Calu3 (cell line): ENCODE measurements around the gene CHD2. TPM values are rescaled to one million over a fixed set of nuclear protein-coding genes. Genes with fewer than 3 reads are reported as not detected.

Experiments used
- BruUV-seq: library from RNA; stranded (reverse); fragments of 400-500 nt; replicated peaks from 2 replicates; lab custom pipeline; 2021; lab: Mats Ljungman, UMichigan
- CTCF ChIA-PET: fragments of 300-600 bp; sonication (Branson Sonifier 250); formaldehyde crosslinking; loops from one replicate; lab custom pipeline; 2022; ENCODE audit warnings: antibody characterized with exemption; lab: Charles Lee
- DNase-seq: peaks from one replicate; pipeline ENCODE4 v3.0.0; 2022
- H3K27ac Mint-ChIP-seq: one replicate; pipeline ENCODE4 v1.8.0; 2022; ENCODE audit warnings: mixed read lengths; ENCODE audit not compliant: unreplicated experiment
- H3K27me3 Mint-ChIP-seq: one replicate; pipeline ENCODE4 v1.8.0; 2022; ENCODE audit warnings: mixed read lengths; ENCODE audit not compliant: unreplicated experiment
- H3K36me3 Mint-ChIP-seq: one replicate; pipeline ENCODE4 v1.8.0; 2022; ENCODE audit warnings: mild to moderate bottlenecking, moderate library complexity, mixed read lengths; ENCODE audit not compliant: insufficient read depth, unreplicated experiment
- H3K4me1 Mint-ChIP-seq: one replicate; pipeline ENCODE4 v1.8.0; 2022; ENCODE audit warnings: mild to moderate bottlenecking, low read depth, mixed read lengths; ENCODE audit not compliant: unreplicated experiment
- H3K4me3 Mint-ChIP-seq: one replicate; pipeline ENCODE4 v1.8.0; 2022; ENCODE audit warnings: mild to moderate bottlenecking, low read depth, moderate library complexity, mixed read lengths; ENCODE audit not compliant: unreplicated experiment
- H3K9me3 Mint-ChIP-seq: one replicate; pipeline ENCODE4 v1.8.0; 2022; ENCODE audit warnings: low read depth, mixed read lengths; ENCODE audit not compliant: unreplicated experiment
- intact Hi-C: fragments of 100-400 bp; cut with micrococcal nuclease; formaldehyde crosslinking; loops from one replicate; pipeline ENCODE4 v1.10.0; 2022; ENCODE audit not compliant: unreplicated experiment
- total RNA-seq: library from RNA; stranded (reverse); gene quantifications from 2 replicates; pipeline ENCODE4 v1.2.3, GENCODE V29; 2022
- TF ChIP-seq, protein P1 (sequence below): fragments of 200-600 bp; IDR thresholded peaks from one replicate; pipeline ENCODE4 v1.8.0; 2022; ENCODE audit warnings: antibody characterized with exemption; ENCODE audit not compliant: unreplicated experiment

CHD2 gene
- total RNA-seq, 1 experiment from 2014 or later, result 140 TPM

DNA sequence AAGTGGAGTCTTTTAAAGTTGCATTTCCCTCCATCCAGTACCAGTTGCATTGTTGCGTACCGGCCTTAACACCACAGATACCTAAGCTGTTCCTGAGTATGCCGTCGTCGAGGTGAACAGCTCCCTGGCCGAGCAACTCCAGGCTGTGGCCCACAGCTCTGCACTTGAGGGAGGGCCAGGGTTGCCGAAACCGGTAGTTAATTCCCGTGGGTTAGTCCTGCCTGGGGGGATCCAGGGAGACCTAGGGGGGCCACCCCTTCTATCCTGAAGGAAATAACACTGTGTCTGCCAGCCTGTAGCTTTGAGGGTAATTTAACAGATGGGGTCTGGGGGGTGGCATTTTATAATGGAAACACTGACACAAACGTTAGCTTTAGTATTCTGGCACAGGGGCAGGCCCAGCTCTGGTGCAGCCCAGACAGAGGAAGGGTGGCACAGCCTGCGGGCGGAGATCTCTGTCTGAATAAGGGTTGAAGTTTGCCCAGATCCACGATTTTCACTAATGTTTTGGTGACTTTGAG, 128.0 kb downstream of the CHD2 start:
- TF ChIP-seq, protein P1, sequence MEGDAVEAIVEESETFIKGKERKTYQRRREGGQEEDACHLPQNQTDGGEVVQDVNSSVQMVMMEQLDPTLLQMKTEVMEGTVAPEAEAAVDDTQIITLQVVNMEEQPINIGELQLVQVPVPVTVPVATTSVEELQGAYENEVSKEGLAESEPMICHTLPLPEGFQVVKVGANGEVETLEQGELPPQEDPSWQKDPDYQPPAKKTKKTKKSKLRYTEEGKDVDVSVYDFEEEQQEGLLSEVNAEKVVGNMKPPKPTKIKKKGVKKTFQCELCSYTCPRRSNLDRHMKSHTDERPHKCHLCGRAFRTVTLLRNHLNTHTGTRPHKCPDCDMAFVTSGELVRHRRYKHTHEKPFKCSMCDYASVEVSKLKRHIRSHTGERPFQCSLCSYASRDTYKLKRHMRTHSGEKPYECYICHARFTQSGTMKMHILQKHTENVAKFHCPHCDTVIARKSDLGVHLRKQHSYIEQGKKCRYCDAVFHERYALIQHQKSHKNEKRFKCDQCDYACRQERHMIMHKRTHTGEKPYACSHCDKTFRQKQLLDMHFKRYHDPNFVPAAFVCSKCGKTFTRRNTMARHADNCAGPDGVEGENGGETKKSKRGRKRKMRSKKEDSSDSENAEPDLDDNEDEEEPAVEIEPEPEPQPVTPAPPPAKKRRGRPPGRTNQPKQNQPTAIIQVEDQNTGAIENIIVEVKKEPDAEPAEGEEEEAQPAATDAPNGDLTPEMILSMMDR, result no peak
- peaks cover 23% of the 10 kb centered on the region for H3K4me1 Mint-ChIP-seq
- no peaks in the 10 kb centered on the region for H3K27me3 Mint-ChIP-seq
- no peak overlapping the region for H3K4me3 Mint-ChIP-seq
- CTCF ChIA-PET, result interaction anchor here (5.6 kb wide), 1 partner anchor 1092 kb away, joined by 75 read pairs; no protein-coding TSS in a partner anchor
- H3K9me3 Mint-ChIP-seq, result no peaks in the 10 kb centered on the region
- no TSS peak for BruUV-seq
- intact Hi-C loops, result no loop called here
- peaks cover 59% of the 10 kb centered on the region for H3K36me3 Mint-ChIP-seq
- no peak for DNase-seq
- H3K27ac Mint-ChIP-seq, result no peak overlapping the region

DNA sequence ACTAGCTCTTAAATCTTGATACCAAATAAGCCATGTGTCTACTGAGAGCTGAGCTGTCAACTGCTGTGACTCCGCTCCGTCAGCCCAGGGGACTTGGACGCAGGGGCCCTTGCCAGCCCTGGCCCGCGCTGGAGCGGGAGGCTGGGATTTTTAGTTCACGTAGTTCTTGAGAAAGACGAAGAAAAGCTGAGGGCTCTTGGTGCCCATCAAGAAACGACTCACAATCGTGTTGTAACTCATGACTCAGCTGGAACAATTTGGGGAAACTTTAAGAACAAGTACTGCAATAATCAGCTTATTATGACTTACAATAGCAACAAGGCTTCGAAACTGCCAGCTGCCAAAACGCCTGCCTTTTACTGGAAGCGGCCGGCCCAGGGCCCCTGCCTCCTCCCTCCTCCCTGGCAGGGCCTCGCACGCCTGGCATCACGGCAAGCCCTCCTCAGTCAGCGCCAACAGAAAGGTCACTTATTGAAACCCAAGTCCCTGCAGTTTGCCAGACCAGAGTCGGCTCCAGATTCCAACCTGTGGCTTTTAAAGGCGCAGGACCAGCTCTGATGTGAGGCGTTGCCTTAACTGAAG, 128.6 kb downstream of the CHD2 start:
- intact Hi-C loops, result no loop called here
- H3K36me3 Mint-ChIP-seq, result peaks cover 56% of the 10 kb centered on the region

DNA sequence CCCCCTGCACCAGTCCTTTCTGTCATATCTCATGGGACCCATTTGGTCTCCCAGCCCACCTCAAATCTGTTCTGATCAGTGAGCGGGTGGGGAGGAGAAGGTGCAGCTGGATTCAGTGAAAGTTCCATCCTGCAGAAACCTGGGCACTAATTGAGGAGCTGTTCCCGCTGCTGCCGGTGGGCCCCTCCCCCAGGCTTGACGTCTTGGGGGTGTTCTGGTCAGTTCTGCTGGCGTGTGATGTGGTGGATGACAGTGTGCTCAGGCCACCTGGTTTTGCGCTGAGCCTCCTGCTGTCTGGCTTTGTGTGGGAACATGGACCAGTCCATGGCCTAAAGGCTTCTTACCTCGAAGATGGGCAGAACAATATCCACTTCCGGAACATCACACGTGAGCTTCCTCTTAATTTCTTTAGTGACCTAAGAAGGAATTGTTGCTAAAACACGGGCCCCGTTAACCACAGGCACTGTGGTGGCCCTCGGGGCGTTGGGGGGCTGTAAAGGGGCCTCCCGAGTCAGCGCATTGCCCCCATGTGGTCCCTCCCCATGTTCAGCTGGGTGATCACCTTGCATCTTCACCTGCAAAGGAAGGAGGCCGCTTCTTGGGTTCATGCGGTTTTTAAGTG, 129.2 kb downstream of the CHD2 start:
- Mint-ChIP-seq H3K4me1 (peaks cover 23% of the 10 kb centered on the region), H3K9me3 (no peaks in the 10 kb centered on the region), H3K27me3 (no peaks in the 10 kb centered on the region), H3K4me3 (no peak overlapping the region), H3K27ac (no peak overlapping the region), H3K36me3 (peaks cover 50% of the 10 kb centered on the region)
- DNase-seq, result no peak
- TF ChIP-seq, protein P1, result no peak
- intact Hi-C loops, result no loop called here
- BruUV-seq, result no TSS peak
- CTCF ChIA-PET, result interaction anchor here (1.2 to 5.6 kb wide), 5 partner anchors 15 to 1090 kb away, joined by 3 to 75 read pairs (median 9); no protein-coding TSS in a partner anchor

More for the DNA sequence above, 128.6 kb downstream of the CHD2 start:
- CTCF ChIA-PET, result interaction anchor here (1.3 to 5.6 kb wide), 2 partner anchors 15 to 1091 kb away, joined by 3 to 75 read pairs; no protein-coding TSS in a partner anchor
- no peak for DNase-seq
- BruUV-seq, result no TSS peak
- H3K9me3 Mint-ChIP-seq, result no peaks in the 10 kb centered on the region
- TF ChIP-seq, protein P1, result no peak
- no peak overlapping the region for H3K4me3 Mint-ChIP-seq
- peaks cover 23% of the 10 kb centered on the region for H3K4me1 Mint-ChIP-seq
- no peaks in the 10 kb centered on the region for H3K27me3 Mint-ChIP-seq
- no peak overlapping the region for H3K27ac Mint-ChIP-seq

DNA sequence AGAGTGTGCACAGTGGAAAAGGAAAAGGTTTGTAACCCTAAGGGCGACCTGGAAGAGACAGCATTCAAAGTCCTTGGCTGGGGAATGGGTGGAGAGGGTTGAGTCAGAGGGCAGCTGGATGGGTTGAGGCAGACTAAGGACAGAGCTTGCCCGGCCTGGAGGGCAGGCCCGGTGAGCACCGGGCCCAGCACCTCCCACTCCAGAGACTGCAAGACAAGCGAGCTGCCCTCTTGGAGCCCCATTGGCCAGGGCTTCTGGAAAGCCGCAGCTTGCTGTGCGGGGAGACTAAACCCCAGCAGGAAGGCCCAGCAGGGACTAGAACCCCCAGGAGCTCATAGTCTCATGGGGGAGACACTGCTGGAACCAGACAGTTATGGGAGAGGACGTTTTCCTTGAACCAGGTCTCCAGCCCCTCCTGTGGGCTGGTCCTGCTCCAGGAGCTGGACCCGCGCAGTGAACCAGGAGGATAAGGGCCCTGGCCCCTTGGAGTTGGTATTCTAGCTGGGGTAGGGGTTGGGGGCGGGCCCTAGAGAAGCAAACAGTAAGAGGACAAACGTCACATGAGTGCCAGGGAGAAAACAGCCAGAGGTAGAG, 129.8 kb downstream of the CHD2 start:
- TF ChIP-seq, protein P1, result no peak
- Mint-ChIP-seq H3K36me3 (peaks cover 44% of the 10 kb centered on the region), H3K4me3 (no peak overlapping the region), H3K9me3 (no peaks in the 10 kb centered on the region), H3K27ac (peak overlapping the region; percentile 35), H3K4me1 (peaks cover 23% of the 10 kb centered on the region), H3K27me3 (no peaks in the 10 kb centered on the region)
- intact Hi-C loops, result loop anchor here (1.0 kb wide), 1 partner anchor 1090 kb away; no protein-coding TSS in a partner anchor
- DNase-seq, result no peak
- CTCF ChIA-PET, result interaction anchor here (0.6 to 5.6 kb wide), 9 partner anchors 11 to 1090 kb away, joined by 3 to 75 read pairs (median 4); no protein-coding TSS in a partner anchor
- BruUV-seq, result no TSS peak
